Transverse colon (tissue), 4 donors: ENCODE results near the gene MATR3.

Experiments used
- EP300 ChIP-seq: sonication (generic); formaldehyde crosslinking; IDR thresholded peaks from one replicate; pipeline ENCODE4 v1.6.1; 2017; ENCODE audit warnings: antibody characterized with exemption, low read depth
- POLR2A ChIP-seq: fragments of 450-650 bp; IDR thresholded peaks from one replicate; pipeline ENCODE4 v1.6.1; 2016; ENCODE audit warnings: antibody characterized with exemption, mild to moderate bottlenecking, moderate library complexity
- POLR2AphosphoS5 ChIP-seq, 3 donors: sonication (generic); formaldehyde crosslinking; IDR thresholded peaks; one replicate each; pipeline ENCODE4 v1.6.1; 2016; ENCODE audit warnings: antibody characterized with exemption in 3 of 3
- TF ChIP-seq, protein P1 (sequence below), 5 experiments: fragments of 200-600 bp in 3 of 5; fragments of 450-650 bp in 2 of 5; sonication (generic) in 3 of 5; IDR thresholded peaks; 1 replicate in 2 of 5; 2 replicates in 3 of 5; pipeline ENCODE4 v1.5.1; 2016 to 2017; ENCODE audit warnings: antibody characterized with exemption in 5 of 5, inconsistent platforms in 3 of 5, mild to moderate bottlenecking in 2 of 5, moderate library complexity in 1 of 5

DNA sequence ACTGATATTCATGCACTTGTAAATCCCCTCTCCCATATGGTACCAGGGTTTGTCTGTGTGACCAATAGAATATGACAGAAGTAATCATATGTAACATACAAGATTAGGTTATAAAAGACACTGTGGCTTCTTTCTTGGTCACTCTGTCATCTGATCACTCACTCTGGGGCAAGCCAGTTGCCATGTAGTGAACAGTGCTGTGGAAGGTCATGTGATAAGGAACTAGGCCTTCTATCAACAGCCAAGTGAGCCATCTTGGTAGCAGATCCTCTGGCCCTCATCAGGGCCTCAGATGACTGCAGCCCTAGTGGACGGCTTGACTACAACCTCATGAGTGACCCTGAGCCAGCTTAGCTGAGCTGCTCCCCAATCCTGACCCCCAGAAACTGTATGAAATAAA lies 30.0 kb upstream of the MATR3 start:
- TF ChIP-seq, protein P1, sequence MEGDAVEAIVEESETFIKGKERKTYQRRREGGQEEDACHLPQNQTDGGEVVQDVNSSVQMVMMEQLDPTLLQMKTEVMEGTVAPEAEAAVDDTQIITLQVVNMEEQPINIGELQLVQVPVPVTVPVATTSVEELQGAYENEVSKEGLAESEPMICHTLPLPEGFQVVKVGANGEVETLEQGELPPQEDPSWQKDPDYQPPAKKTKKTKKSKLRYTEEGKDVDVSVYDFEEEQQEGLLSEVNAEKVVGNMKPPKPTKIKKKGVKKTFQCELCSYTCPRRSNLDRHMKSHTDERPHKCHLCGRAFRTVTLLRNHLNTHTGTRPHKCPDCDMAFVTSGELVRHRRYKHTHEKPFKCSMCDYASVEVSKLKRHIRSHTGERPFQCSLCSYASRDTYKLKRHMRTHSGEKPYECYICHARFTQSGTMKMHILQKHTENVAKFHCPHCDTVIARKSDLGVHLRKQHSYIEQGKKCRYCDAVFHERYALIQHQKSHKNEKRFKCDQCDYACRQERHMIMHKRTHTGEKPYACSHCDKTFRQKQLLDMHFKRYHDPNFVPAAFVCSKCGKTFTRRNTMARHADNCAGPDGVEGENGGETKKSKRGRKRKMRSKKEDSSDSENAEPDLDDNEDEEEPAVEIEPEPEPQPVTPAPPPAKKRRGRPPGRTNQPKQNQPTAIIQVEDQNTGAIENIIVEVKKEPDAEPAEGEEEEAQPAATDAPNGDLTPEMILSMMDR (IDR thresholded peaks at IDR 0.05): no peak
- TF ChIP-seq POLR2AphosphoS5 (IDR thresholded peaks at IDR 0.05) (no peak), POLR2A (no peak), EP300 (no peak)
